Mesendoderm (in vitro differentiated cells): Measurements from ENCODE around the gene NOTCH4. TPM values are rescaled to one million over a fixed set of nuclear protein-coding genes. Genes with fewer than 3 reads are reported as not detected.
A peak's percentile ranks its signal among the peaks of the same experiment; 100 is the strongest.

Source experiments
- DNase-seq: peaks from one replicate; pipeline ENCODE4 v3.0.0; 2013
- H2AK5ac ChIP-seq: 2 replicates; pipeline ENCODE4 v1.6.1; 2013; ENCODE audit warnings: low read length, inconsistent platforms
- H2BK120ac ChIP-seq: 2 replicates; pipeline ENCODE4 v1.6.1; 2013; ENCODE audit warnings: low read depth, mild to moderate bottlenecking, low read length, moderate library complexity, mixed read lengths
- H2BK15ac ChIP-seq: replicated peaks from 2 replicates; pipeline ENCODE4 v1.6.1; 2013; ENCODE audit warnings: low read depth, mild to moderate bottlenecking, moderate library complexity
- H2BK5ac ChIP-seq: 2 replicates; pipeline ENCODE4 v1.6.1; 2013; ENCODE audit warnings: low read length, inconsistent platforms
- H3K18ac ChIP-seq: 2 replicates; pipeline ENCODE4 v1.6.1; 2013; ENCODE audit warnings: mild to moderate bottlenecking, low read length, mixed read lengths
- H3K23ac ChIP-seq: one replicate; pipeline ENCODE4 v1.6.1; 2013; ENCODE audit warnings: low read length
- H3K27ac ChIP-seq: 2 replicates; pipeline ENCODE4 v1.5.1; 2013; ENCODE audit warnings: low read depth, mild to moderate bottlenecking, inconsistent platforms, low read length, moderate library complexity
- H3K27me3 ChIP-seq: 2 replicates; pipeline ENCODE4 v1.6.1; 2013; ENCODE audit warnings: low read length, control low read depth, mild to moderate bottlenecking, inconsistent platforms; ENCODE audit not compliant: insufficient read depth, poor library complexity
- H3K36me3 ChIP-seq: 2 replicates; pipeline ENCODE4 v1.6.1; 2013; ENCODE audit warnings: low read length, inconsistent platforms; ENCODE audit not compliant: control insufficient read depth, insufficient read depth
- H3K4ac ChIP-seq: one replicate; pipeline ENCODE4 v1.6.1; 2013; ENCODE audit warnings: low read depth, mild to moderate bottlenecking, low read length, moderate library complexity
- H3K4me1 ChIP-seq: 2 replicates; pipeline ENCODE4 v1.6.1; 2013; ENCODE audit warnings: low read depth, low read length, inconsistent platforms; ENCODE audit not compliant: control insufficient read depth
- H3K4me2 ChIP-seq: 2 replicates; pipeline ENCODE4 v1.6.1; 2013; ENCODE audit warnings: low read length
- H3K4me3 ChIP-seq: 2 replicates; pipeline ENCODE4 v1.5.1; 2013; ENCODE audit warnings: mild to moderate bottlenecking, low read length
- H3K56ac ChIP-seq: one replicate; pipeline ENCODE4 v1.6.1; 2013; ENCODE audit warnings: low read length
- H3K79me1 ChIP-seq: 2 replicates; pipeline ENCODE4 v1.6.1; 2013; ENCODE audit warnings: low read length, inconsistent platforms
- H3K79me2 ChIP-seq: 2 replicates; pipeline ENCODE4 v1.6.1; 2013; ENCODE audit warnings: mild to moderate bottlenecking, low read length; ENCODE audit not compliant: control insufficient read depth, insufficient read depth
- H3K9ac ChIP-seq: 2 replicates; pipeline ENCODE4 v1.6.1; 2013; ENCODE audit warnings: low read length, inconsistent platforms
- H4K5ac ChIP-seq: one replicate; pipeline ENCODE4 v1.6.1; 2013; ENCODE audit warnings: low read length
- H4K8ac ChIP-seq: one replicate; pipeline ENCODE4 v1.6.1; 2013; ENCODE audit warnings: low read depth, mild to moderate bottlenecking, control low read depth, low read length, moderate library complexity
- WGBS: extraction: QIAGEN DNeasy Blood & Tissue Kit; methylation state at CpG from one replicate; pipeline ENCODE4 v1.1.7; 2013; ENCODE audit warnings: low lambda C conversion rate, missing lambda C conversion rate; ENCODE audit not compliant: insufficient coverage; ENCODE audit errors: extremely low coverage; 5-methylcytosine and 5-hydroxymethylcytosine counted together
- small RNA-seq: library from polyadenylated mRNA; stranded (forward); fragments of <200 nt; extraction: miRNeasy Mini kit (QIAGEN cat#:217004); gene quantifications from one replicate; pipeline ENCODE3, GENCODE V24; 2013; ENCODE audit not compliant: insufficient read depth

Gene NOTCH4

GRCh38 chr6:32148289-32149091 is 75.4 kb downstream of the NOTCH4 start:
- H3K27me3 ChIP-seq, result no peaks in the 10 kb centered on the region
- H2AK5ac ChIP-seq, result no peak overlapping the region
- H3K79me2 ChIP-seq, result no peaks in the 10 kb centered on the region
- H3K4me2 ChIP-seq, result no peak overlapping the region
- H3K4me1 ChIP-seq, result peaks cover 21% of the 10 kb centered on the region
- H3K27ac ChIP-seq, result no peak overlapping the region
- WGBS, result no CpG with 5 or more reads among the region's 39 CpGs
- no peak overlapping the region for H3K23ac ChIP-seq
- no peak overlapping the region for H2BK120ac ChIP-seq
- no peak overlapping the region for H4K5ac ChIP-seq
- no peaks in the 10 kb centered on the region for H3K79me1 ChIP-seq
- no peak overlapping the region for H3K56ac ChIP-seq
- H3K9ac ChIP-seq, result no peak overlapping the region
- no peak overlapping the region for H2BK5ac ChIP-seq
- H3K36me3 ChIP-seq, result no peaks in the 10 kb centered on the region
- no peak overlapping the region for H4K8ac ChIP-seq
- DNase-seq, result peak; percentile 56
- H2BK15ac ChIP-seq, result no peak overlapping the region
- no peak overlapping the region for H3K4me3 ChIP-seq
- H3K18ac ChIP-seq, result no peak overlapping the region
- H3K4ac ChIP-seq, result no peak overlapping the region

- H2BK15ac ChIP-seq, result no peak overlapping the region
- H3K56ac ChIP-seq, result no peak overlapping the region
- no peak overlapping the region for H3K18ac ChIP-seq
- H4K5ac ChIP-seq, result no peak overlapping the region
- H3K4me1 ChIP-seq, result peaks cover 18% of the 10 kb centered on the region
- H4K8ac ChIP-seq, result no peak overlapping the region
- H2BK5ac ChIP-seq, result no peak overlapping the region
- no peak overlapping the region for H3K4me2 ChIP-seq
- no peak overlapping the region for H3K4ac ChIP-seq
- no peaks in the 10 kb centered on the region for H3K79me1 ChIP-seq
- no peak overlapping the region for H2AK5ac ChIP-seq
- H3K27ac ChIP-seq, result no peak overlapping the region
- H3K4me3 ChIP-seq, result no peak overlapping the region
- H3K36me3 ChIP-seq, result no peaks in the 10 kb centered on the region
- H3K27me3 ChIP-seq, result no peaks in the 10 kb centered on the region
- H3K23ac ChIP-seq, result no peak overlapping the region
- H3K9ac ChIP-seq, result no peak overlapping the region
- DNase-seq, result no peak
- H3K79me2 ChIP-seq, result no peaks in the 10 kb centered on the region
- H2BK120ac ChIP-seq, result no peak overlapping the region
- no CpG with 5 or more reads among the region's 4 CpGs for WGBS
Observed at GRCh38 chr6:32147401-32148132, 76.3 kb downstream of the NOTCH4 start.

GRCh38 chr6:32146687-32147086 is 77.2 kb downstream of the NOTCH4 start:
- H3K18ac ChIP-seq, result no peak overlapping the region
- peak overlapping the region; percentile 67 for H2BK5ac ChIP-seq
- H3K27me3 ChIP-seq, result no peaks in the 10 kb centered on the region
- H4K5ac ChIP-seq, result no peak overlapping the region
- H2BK15ac ChIP-seq, result no peak overlapping the region
- H4K8ac ChIP-seq, result no peak overlapping the region
- no peaks in the 10 kb centered on the region for H3K79me2 ChIP-seq
- no peak overlapping the region for H3K4me2 ChIP-seq
- H3K4me3 ChIP-seq, result no peak overlapping the region
- peaks cover 15% of the 10 kb centered on the region for H3K4me1 ChIP-seq
- no peak overlapping the region for H3K27ac ChIP-seq
- H3K4ac ChIP-seq, result no peak overlapping the region
- no peak overlapping the region for H2BK120ac ChIP-seq
- whole genome bisulfite sequencing, result no CpG with 5 or more reads among the region's 4 CpGs
- H3K79me1 ChIP-seq, result no peaks in the 10 kb centered on the region
- H3K9ac ChIP-seq, result peak overlapping the region; percentile 35
- DNase-seq, result peak; percentile 79
- no peak overlapping the region for H2AK5ac ChIP-seq
- H3K56ac ChIP-seq, result peak overlapping the region; percentile 45
- H3K23ac ChIP-seq, result no peak overlapping the region
- H3K36me3 ChIP-seq, result no peaks in the 10 kb centered on the region

- Histone ChIP-seq H3K18ac (peak overlapping the region; percentile 32), H3K4me2 (no peak overlapping the region), H4K5ac (no peak overlapping the region), H3K4ac (peak overlapping the region; percentile 24), H3K27me3 (no peaks in the 10 kb centered on the region), H3K36me3 (no peaks in the 10 kb centered on the region), H2BK120ac (no peak overlapping the region), H4K8ac (no peak overlapping the region), H3K27ac (no peak overlapping the region), H3K4me1 (peaks cover 13% of the 10 kb centered on the region), H3K56ac (peak overlapping the region; percentile 45), H2BK5ac (no peak overlapping the region), H3K79me1 (no peaks in the 10 kb centered on the region), H3K4me3 (no peak overlapping the region), H2AK5ac (no peak overlapping the region), H3K79me2 (no peaks in the 10 kb centered on the region), H2BK15ac (no peak overlapping the region), H3K23ac (no peak overlapping the region), H3K9ac (peak overlapping the region; percentile 35)
- WGBS, result no CpG with 5 or more reads among the region's 1 CpG
- DNase-seq, result peak; percentile 45
Observed at GRCh38 chr6:32146287-32146686, 77.6 kb downstream of the NOTCH4 start.

Small RNA genes lying within 50 kb of the gene (small RNA-seq; reads per million reads assigned to genes)
- gene AL662884.1 (not detected), gene MIR6833 (not detected)
